Glutamatergic neuron (in vitro differentiated cells): Measurements from ENCODE around the gene COL2A1. TPM values are rescaled to one million over a fixed set of nuclear protein-coding genes. Genes with fewer than 3 reads are reported as not detected.

ENCODE experiments used
- DNase-seq: peaks from one replicate; pipeline ENCODE4 v3.0.0; 2022
- H3K27ac Mint-ChIP-seq: one replicate; pipeline ENCODE4 v1.8.0; 2020; ENCODE audit warnings: mild to moderate bottlenecking, mixed read lengths, inconsistent platforms; ENCODE audit not compliant: unreplicated experiment
- H3K27me3 Mint-ChIP-seq: one replicate; pipeline ENCODE4 v1.8.0; 2020; ENCODE audit warnings: mild to moderate bottlenecking, moderate library complexity, mixed read lengths, inconsistent platforms; ENCODE audit not compliant: unreplicated experiment
- H3K36me3 Mint-ChIP-seq: one replicate; pipeline ENCODE4 v1.8.0; 2020; ENCODE audit warnings: mild to moderate bottlenecking, mixed read lengths, inconsistent platforms; ENCODE audit not compliant: unreplicated experiment
- H3K4me1 Mint-ChIP-seq: one replicate; pipeline ENCODE4 v1.8.0; 2020; ENCODE audit warnings: mild to moderate bottlenecking, low read depth, mixed read lengths, inconsistent platforms; ENCODE audit not compliant: unreplicated experiment
- H3K4me3 Mint-ChIP-seq: one replicate; pipeline ENCODE4 v1.8.0; 2020; ENCODE audit warnings: mild to moderate bottlenecking, mixed read lengths, inconsistent platforms; ENCODE audit not compliant: unreplicated experiment
- H3K9me3 Mint-ChIP-seq: one replicate; pipeline ENCODE4 v1.8.0; 2020; ENCODE audit warnings: mild to moderate bottlenecking, moderate library complexity, mixed read lengths, inconsistent platforms; ENCODE audit not compliant: unreplicated experiment
- total RNA-seq: library from RNA; stranded (reverse); fragmentation: NEBNext Ultra II Directional; extraction: Animal tissue kit (Norgen Biotek cat#: 25700); gene quantifications from one replicate; pipeline ENCODE4 v1.2.1, GENCODE V29; 2021; ENCODE audit not compliant: unreplicated experiment
- TF ChIP-seq, protein P1 (sequence below): fragments of 200-600 bp; sonication (generic); IDR thresholded peaks from one replicate; pipeline ENCODE4 v1.5.0; 2021; ENCODE audit not compliant: partially characterized antibody, unreplicated experiment

The COL2A1 gene
- total RNA-seq, 1 donor from 2014 or later: 0.34 TPM

- Mint-ChIP-seq H3K9me3 (no peaks in the 10 kb centered on the region), H3K4me3 (no peak overlapping the region), H3K36me3 (no peaks in the 10 kb centered on the region), H3K27me3 (no peaks in the 10 kb centered on the region), H3K27ac (no peak overlapping the region), H3K4me1 (peaks cover 6% of the 10 kb centered on the region)
- TF ChIP-seq, protein P1, sequence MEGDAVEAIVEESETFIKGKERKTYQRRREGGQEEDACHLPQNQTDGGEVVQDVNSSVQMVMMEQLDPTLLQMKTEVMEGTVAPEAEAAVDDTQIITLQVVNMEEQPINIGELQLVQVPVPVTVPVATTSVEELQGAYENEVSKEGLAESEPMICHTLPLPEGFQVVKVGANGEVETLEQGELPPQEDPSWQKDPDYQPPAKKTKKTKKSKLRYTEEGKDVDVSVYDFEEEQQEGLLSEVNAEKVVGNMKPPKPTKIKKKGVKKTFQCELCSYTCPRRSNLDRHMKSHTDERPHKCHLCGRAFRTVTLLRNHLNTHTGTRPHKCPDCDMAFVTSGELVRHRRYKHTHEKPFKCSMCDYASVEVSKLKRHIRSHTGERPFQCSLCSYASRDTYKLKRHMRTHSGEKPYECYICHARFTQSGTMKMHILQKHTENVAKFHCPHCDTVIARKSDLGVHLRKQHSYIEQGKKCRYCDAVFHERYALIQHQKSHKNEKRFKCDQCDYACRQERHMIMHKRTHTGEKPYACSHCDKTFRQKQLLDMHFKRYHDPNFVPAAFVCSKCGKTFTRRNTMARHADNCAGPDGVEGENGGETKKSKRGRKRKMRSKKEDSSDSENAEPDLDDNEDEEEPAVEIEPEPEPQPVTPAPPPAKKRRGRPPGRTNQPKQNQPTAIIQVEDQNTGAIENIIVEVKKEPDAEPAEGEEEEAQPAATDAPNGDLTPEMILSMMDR: no peak
- no peak for DNase-seq
These were observed 32.5 kb upstream of the COL2A1 start for GRCh38 chr12:48036818-48037217.

GRCh38 chr12:48034835-48035805 lies 30.8 kb upstream of the COL2A1 start:
- TF ChIP-seq, protein P1: no peak
- no peak overlapping the region for H3K4me3 Mint-ChIP-seq
- no peak overlapping the region for H3K27ac Mint-ChIP-seq
- no peak for DNase-seq
- peaks cover 6% of the 10 kb centered on the region for H3K4me1 Mint-ChIP-seq
- H3K36me3 Mint-ChIP-seq: no peaks in the 10 kb centered on the region
- no peaks in the 10 kb centered on the region for H3K27me3 Mint-ChIP-seq
- H3K9me3 Mint-ChIP-seq: no peaks in the 10 kb centered on the region

GRCh38 chr12:48033451-48033850 lies 29.2 kb upstream of the COL2A1 start:
- Mint-ChIP-seq H3K36me3 (no peaks in the 10 kb centered on the region), H3K4me3 (no peak overlapping the region), H3K27me3 (no peaks in the 10 kb centered on the region), H3K27ac (no peak overlapping the region), H3K9me3 (peaks cover 3% of the 10 kb centered on the region), H3K4me1 (peaks cover 6% of the 10 kb centered on the region)
- no peak for DNase-seq
- TF ChIP-seq, protein P1: no peak

GRCh38 chr12:48032597-48032996 lies 28.3 kb upstream of the COL2A1 start:
- peaks cover 3% of the 10 kb centered on the region for H3K9me3 Mint-ChIP-seq
- no peaks in the 10 kb centered on the region for H3K36me3 Mint-ChIP-seq
- TF ChIP-seq, protein P1: no peak
- no peak for DNase-seq
- H3K4me3 Mint-ChIP-seq: no peak overlapping the region
- no peaks in the 10 kb centered on the region for H3K27me3 Mint-ChIP-seq
- H3K27ac Mint-ChIP-seq: no peak overlapping the region
- peaks cover 4% of the 10 kb centered on the region for H3K4me1 Mint-ChIP-seq

- Mint-ChIP-seq H3K4me3 (no peak overlapping the region), H3K27me3 (peaks cover 2% of the 10 kb centered on the region), H3K36me3 (no peaks in the 10 kb centered on the region), H3K4me1 (no peaks in the 10 kb centered on the region), H3K9me3 (peaks cover 4% of the 10 kb centered on the region), H3K27ac (no peak overlapping the region)
- DNase-seq: no peak
- TF ChIP-seq, protein P1: no peak
These were observed 27.1 kb upstream of the COL2A1 start for GRCh38 chr12:48031135-48031960.
